HepG2 (cell line): Measurements from ENCODE around the gene GNPAT.

Experiments used
- CEBPB ChIP-seq: IDR thresholded peaks from 2 replicates; pipeline ENCODE4 v1.6.1; 2011; ENCODE audit warnings: low read depth, low read length, improper control_type of control experiment, borderline replicate concordance
- CTCF ChIP-seq: sonication (generic); formaldehyde crosslinking; IDR thresholded peaks from 2 replicates; pipeline ENCODE4 v1.5.0; 2020; ENCODE audit warnings: mild to moderate bottlenecking, missing genetic modification reagents, moderate library complexity
- HMG20B ChIP-seq: conservative IDR thresholded peaks from 2 replicates; pipeline ENCODE4 v1.6.1; 2016; ENCODE audit warnings: missing genetic modification reagents, missing compliant biosample characterization
- MEF2D ChIP-seq: sonication (generic); formaldehyde crosslinking; IDR thresholded peaks from 2 replicates; pipeline ENCODE4 v1.5.1; 2020; ENCODE audit warnings: mild to moderate bottlenecking, missing genetic modification reagents
- RCOR2 ChIP-seq: IDR thresholded peaks from 2 replicates; pipeline ENCODE4 v1.6.1; 2016; ENCODE audit warnings: missing biosample characterization, missing genetic modification reagents
- SUZ12 ChIP-seq: fragments of 150-350 bp; IDR thresholded peaks from 2 replicates; pipeline ENCODE4 v1.6.1; 2014; ENCODE audit warnings: low read depth, low read length
- ZBTB46 ChIP-seq: sonication (generic); formaldehyde crosslinking; IDR thresholded peaks from 2 replicates; pipeline ENCODE4 v1.4.0; 2020; ENCODE audit warnings: mild to moderate bottlenecking, missing genetic modification reagents, borderline replicate concordance
- ZMYM2 ChIP-seq: sonication (generic); formaldehyde crosslinking; IDR thresholded peaks from 2 replicates; pipeline ENCODE4 v1.8.0; 2022; ENCODE audit warnings: mild to moderate bottlenecking, missing genetic modification reagents
- ZNF121 ChIP-seq: sonication (generic); formaldehyde crosslinking; IDR thresholded peaks from 2 replicates; pipeline ENCODE4 v1.5.0; 2020; ENCODE audit warnings: mild to moderate bottlenecking, missing genetic modification reagents
- ZNF274 ChIP-seq: sonication (generic); formaldehyde crosslinking; IDR thresholded peaks from 2 replicates; pipeline ENCODE4 v1.5.1; 2020; ENCODE audit warnings: mild to moderate bottlenecking, missing genetic modification reagents

- no peak for TF ChIP-seq RCOR2 (CRISPR knock-in tag)
- no peak for TF ChIP-seq ZNF274
- TF ChIP-seq CEBPB = 0 out of 2 replicates have a peak, but pooled peaks have one; percentile 23
- no peak for TF ChIP-seq ZMYM2 (CRISPR knock-in tag)
- TF ChIP-seq ZBTB46 (CRISPR knock-in tag) = no peak
- TF ChIP-seq MEF2D = no peak
- no peak for TF ChIP-seq ZNF121 (CRISPR knock-in tag)
- TF ChIP-seq SUZ12 = no peak
- TF ChIP-seq HMG20B (CRISPR knock-in tag) = no peak
- TF ChIP-seq CTCF (CRISPR knock-in tag) = no peak
Observed at GRCh38 chr1:231201979-231202633, 38.9 kb upstream of the GNPAT start.
